ACC112 (cell line): ENCODE measurements around the gene FITM2.
"Not testable (repeated sequence)": the region's sequence is repeated elsewhere in the genome, so short reads cannot be mapped to it uniquely, and the experiment has no call there.

ENCODE experiments used
- H2AFZ ChIP-seq: fragments of 200-600 bp; sonication (generic); one replicate; pipeline ENCODE4 v1.6.0; 2017; ENCODE audit warnings: antibody characterized with exemption, low read length; ENCODE audit not compliant: unreplicated experiment
- H3K27ac ChIP-seq: fragments of 200-600 bp; sonication (generic); 2 replicates; pipeline ENCODE4 v1.5.1; 2014; ENCODE audit warnings: low read depth, mild to moderate bottlenecking, antibody characterized with exemption, low read length, moderate library complexity
- H3K27me3 ChIP-seq: fragments of 200-600 bp; sonication (generic); 2 replicates; pipeline ENCODE4 v1.6.1; 2014; ENCODE audit warnings: mild to moderate bottlenecking, antibody characterized with exemption, low read length, moderate library complexity, mixed read lengths; ENCODE audit not compliant: insufficient read depth
- H3K36me3 ChIP-seq: fragments of 200-600 bp; sonication (generic); 2 replicates; pipeline ENCODE4 v1.6.1; 2016; ENCODE audit warnings: mild to moderate bottlenecking, antibody characterized with exemption, low read length, moderate library complexity, mixed read lengths; ENCODE audit not compliant: insufficient read depth
- H3K4me1 ChIP-seq: fragments of 200-600 bp; sonication (generic); one replicate; pipeline ENCODE4 v1.6.1; 2016; ENCODE audit warnings: low read length, mixed read lengths; ENCODE audit not compliant: insufficient read depth, unreplicated experiment, control insufficient read depth
- H3K4me3 ChIP-seq: fragments of 200-600 bp; sonication (generic); 2 replicates; pipeline ENCODE4 v1.5.1; 2014; ENCODE audit warnings: mild to moderate bottlenecking, low read depth, low read length
- H3K79me2 ChIP-seq: fragments of 200-600 bp; sonication (generic); one replicate; pipeline ENCODE4 v1.6.0; 2016; ENCODE audit warnings: low read length; ENCODE audit not compliant: control insufficient read depth, unreplicated experiment, insufficient read depth

FITM2 gene

DNA sequence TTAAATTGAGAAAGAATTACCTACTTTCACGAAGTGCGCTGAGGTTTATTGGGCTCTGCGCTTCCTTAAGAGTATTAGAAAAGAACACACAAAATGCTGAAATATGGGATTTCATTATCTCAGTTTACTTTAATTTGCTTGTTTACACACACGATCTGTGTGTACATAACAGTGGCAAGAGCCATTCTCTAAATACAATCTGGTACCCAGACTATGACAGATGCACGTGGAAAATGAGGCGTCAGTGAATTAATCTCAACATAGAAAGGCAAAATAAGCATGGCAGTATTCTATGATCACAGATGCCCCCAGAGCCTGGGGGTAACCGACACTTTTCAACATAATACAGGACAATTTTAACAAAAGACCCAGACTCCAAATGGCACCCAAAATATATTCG, 8.3 kb downstream of the FITM2 start:
- Histone ChIP-seq H3K27ac (no peak overlapping the region), H3K4me3 (no peak overlapping the region)

DNA sequence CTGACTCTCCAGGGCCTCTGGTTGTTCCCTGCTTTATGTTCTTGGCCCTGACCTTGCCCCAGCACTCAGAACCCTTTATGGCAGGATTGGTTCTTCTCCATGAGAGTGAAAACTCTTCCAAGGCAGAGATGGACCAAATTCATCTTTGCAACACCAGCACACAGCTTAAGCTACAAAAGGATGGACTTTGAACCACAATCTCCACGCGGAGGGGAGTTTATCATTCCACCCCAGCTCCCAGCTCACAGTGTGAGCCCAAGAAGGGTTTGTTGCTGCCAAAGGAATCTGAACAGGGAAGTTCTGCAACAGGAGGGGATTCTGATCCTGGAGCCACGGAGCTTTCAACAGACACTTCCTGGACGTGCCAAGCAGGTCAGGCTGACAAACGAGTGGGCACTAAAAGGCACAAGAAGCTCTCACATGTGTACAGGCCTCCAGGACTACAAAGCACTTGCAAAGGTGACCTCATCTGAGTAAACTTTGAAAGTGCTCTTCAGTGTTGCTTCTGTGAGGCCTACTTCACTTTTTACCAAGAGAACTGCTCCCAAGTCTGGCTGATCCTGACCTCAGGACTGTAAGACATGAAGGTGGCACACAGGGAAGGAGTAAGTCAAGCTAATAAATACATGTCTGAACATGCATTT, 8.9 kb downstream of the FITM2 start:
- no peak overlapping the region for H3K27ac ChIP-seq
- H3K4me3 ChIP-seq: no peak overlapping the region
- H2AFZ ChIP-seq: no peak overlapping the region
- no peaks in the 10 kb centered on the region for H3K27me3 ChIP-seq
- no peaks in the 10 kb centered on the region for H3K79me2 ChIP-seq
- no peaks in the 10 kb centered on the region for H3K36me3 ChIP-seq
- H3K4me1 ChIP-seq: no peaks in the 10 kb centered on the region

More for the DNA sequence above, 8.3 kb downstream of the FITM2 start:
- no peaks in the 10 kb centered on the region for H3K36me3 ChIP-seq
- H3K79me2 ChIP-seq: no peaks in the 10 kb centered on the region
- no peaks in the 10 kb centered on the region for H3K4me1 ChIP-seq
- no peaks in the 10 kb centered on the region for H3K27me3 ChIP-seq
- H2AFZ ChIP-seq: no peak overlapping the region

DNA sequence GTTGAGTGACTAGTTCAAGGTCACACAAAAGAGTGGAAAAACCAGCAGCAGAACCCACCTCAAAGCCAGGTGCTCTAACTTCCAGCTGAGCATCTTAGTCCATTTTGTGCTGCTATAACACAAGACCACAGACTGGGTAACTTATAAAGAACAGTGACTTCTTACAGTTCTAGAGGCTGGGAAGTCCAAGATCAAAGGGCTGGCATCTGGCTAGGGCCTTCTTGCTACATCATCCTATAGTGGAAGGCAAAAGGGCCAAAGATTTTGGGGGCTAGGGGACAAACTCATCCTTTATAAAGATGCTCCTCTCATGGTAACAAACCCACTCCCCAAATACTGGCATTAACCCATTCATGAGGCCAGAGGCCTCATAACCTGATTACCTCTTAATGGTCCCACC, 9.7 kb downstream of the FITM2 start:
- Histone ChIP-seq H3K79me2 (no peaks in the 10 kb centered on the region), H3K4me3 (no peak overlapping the region), H3K27me3 (no peaks in the 10 kb centered on the region), H3K27ac (no peak overlapping the region), H2AFZ (no peak overlapping the region), H3K4me1 (no peaks in the 10 kb centered on the region), H3K36me3 (no peaks in the 10 kb centered on the region)

DNA sequence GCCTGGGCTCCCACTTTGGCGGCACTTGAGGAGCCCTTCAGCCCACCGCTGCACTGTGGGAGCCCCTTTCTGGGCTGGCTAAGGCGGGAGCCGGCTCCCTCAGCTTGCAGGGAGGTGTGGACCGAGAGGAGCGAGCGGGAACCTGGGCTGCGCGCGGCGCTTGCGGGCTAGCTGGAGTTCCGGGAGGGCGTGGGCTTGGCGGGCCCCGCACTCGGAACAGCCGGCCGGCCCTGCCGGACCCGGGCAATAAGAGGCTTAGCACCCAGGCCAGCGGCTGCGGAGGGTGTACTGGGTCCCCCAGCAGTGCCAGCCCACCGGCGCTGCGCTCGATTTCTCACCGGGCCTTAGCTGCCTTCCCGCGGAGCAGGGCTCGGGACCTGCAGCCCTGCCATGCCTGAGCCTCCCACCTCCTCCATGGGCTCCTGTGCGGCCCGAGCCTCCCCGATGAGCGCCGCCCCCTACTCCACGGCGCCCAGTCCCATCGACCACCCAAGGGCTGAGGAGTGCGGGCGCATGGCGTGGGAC, 11.9 kb downstream of the FITM2 start:
- not testable (repeated sequence) for H3K27ac ChIP-seq, H3K27me3 ChIP-seq, H3K4me1 ChIP-seq, H2AFZ ChIP-seq, H3K4me3 ChIP-seq, H3K79me2 ChIP-seq, H3K36me3 ChIP-seq

GRCh38 chr20:44297721-44298120, 13.3 kb downstream of the FITM2 start:
- Histone ChIP-seq H3K4me3 (no peak overlapping the region), H2AFZ (no peak overlapping the region), H3K4me1 (no peaks in the 10 kb centered on the region)

DNA sequence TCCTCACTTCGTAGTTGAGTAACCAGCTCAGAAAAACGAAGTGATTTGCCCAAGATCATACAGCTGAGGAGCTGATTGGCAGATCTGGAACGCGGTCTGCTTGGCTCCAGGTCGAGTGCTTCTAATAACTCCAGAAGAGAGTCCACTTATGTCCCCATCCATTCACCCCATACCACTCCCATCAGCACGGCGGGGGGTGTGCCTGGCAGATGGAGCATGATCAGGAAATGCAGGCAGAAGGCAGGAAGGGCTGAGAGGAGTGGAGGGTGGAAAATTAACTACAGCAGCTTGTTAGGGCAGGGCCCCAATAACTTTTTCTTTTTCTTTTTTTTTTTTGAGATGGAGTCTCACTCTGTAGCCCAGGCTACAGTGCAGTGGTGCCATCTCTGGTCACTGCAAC, 15.0 kb downstream of the FITM2 start:
- Histone ChIP-seq H3K4me1 (no peaks in the 10 kb centered on the region), H2AFZ (no peak overlapping the region), H3K27me3 (no peaks in the 10 kb centered on the region), H3K27ac (no peak overlapping the region), H3K4me3 (no peak overlapping the region), H3K79me2 (no peaks in the 10 kb centered on the region), H3K36me3 (no peaks in the 10 kb centered on the region)

More at GRCh38 chr20:44297721-44298120, 13.3 kb downstream of the FITM2 start:
- Histone ChIP-seq H3K79me2 (no peaks in the 10 kb centered on the region), H3K27me3 (no peaks in the 10 kb centered on the region), H3K36me3 (no peaks in the 10 kb centered on the region), H3K27ac (no peak overlapping the region)

DNA sequence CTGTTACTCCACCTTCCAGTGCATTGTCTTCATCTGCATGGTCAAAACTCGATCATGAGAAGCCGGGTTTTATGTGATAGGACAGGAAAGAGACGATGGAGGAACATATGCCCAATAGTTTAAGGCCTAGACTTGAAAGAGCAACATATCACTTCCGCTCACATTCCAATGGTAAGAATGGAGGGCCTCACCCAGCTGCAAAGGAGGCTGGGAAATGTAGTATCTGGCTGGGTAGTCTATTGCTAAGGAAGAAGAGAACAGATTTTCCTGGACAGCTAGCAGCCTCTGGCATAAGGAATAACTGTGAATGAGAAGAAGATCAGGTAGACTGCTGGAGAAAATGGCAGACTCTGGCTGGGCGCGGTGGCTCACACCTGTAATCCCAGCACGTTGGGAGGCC, 19.2 kb downstream of the FITM2 start:
- Histone ChIP-seq H3K4me3 (no peak overlapping the region), H3K27me3 (peaks cover 7% of the 10 kb centered on the region; the same call in 1 of the 2 replicates), H2AFZ (no peak overlapping the region), H3K36me3 (no peaks in the 10 kb centered on the region), H3K4me1 (no peaks in the 10 kb centered on the region), H3K27ac (no peak overlapping the region), H3K79me2 (no peaks in the 10 kb centered on the region)

GRCh38 chr20:44288252-44288651, 22.8 kb downstream of the FITM2 start:
- H3K4me1 ChIP-seq: no peaks in the 10 kb centered on the region
- no peak overlapping the region for H3K4me3 ChIP-seq
- H3K27me3 ChIP-seq: peaks cover 7% of the 10 kb centered on the region; the same call in 1 of the 2 replicates

DNA sequence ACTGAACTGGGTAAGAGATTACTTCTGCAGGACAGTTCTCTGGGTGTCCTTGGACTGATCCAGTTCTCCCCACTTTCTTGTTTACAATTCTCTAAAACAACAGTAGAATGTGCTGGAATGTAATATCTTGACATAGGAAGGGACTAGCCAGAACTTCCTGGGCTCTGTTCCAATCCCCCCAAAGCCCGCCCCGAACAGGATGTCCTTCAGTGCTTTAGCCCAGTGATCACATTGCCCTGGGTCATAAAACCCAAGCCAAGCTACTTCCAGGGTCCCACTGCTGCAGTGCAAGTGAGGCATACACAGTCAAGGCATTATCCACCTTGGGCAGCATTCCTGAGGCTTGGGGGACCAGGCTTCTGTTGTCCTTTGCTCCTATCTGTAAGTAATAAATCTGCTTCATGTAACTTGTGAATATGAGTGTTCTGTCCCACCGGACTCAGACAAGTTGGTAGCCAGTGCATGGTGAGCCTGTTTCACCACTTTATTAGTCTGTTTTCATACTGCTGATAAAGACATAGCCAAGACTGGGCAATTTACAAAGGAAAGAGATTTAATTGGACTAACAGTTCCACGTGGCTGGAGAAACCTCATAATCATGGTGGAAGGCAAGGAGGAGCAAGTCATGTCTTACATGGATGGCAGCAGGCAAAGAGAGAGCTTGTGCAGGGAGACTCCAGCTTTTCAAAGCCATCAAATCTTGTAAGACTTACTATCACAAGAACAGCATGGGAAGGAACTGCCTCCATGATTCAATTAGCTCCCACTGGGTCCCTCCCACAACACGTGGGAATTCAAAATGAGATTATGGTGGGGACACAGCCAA, 23.5 kb downstream of the FITM2 start:
- H3K27ac ChIP-seq: no peak overlapping the region
- no peak overlapping the region for H3K4me3 ChIP-seq
- H3K27me3 ChIP-seq: peaks cover 7% of the 10 kb centered on the region; the same call in 1 of the 2 replicates
- H3K36me3 ChIP-seq: no peaks in the 10 kb centered on the region
- H3K79me2 ChIP-seq: no peaks in the 10 kb centered on the region
- no peaks in the 10 kb centered on the region for H3K4me1 ChIP-seq
- no peak overlapping the region for H2AFZ ChIP-seq

More at GRCh38 chr20:44288252-44288651, 22.8 kb downstream of the FITM2 start:
- Histone ChIP-seq H3K36me3 (no peaks in the 10 kb centered on the region), H3K79me2 (no peaks in the 10 kb centered on the region), H2AFZ (no peak overlapping the region), H3K27ac (no peak overlapping the region)

DNA sequence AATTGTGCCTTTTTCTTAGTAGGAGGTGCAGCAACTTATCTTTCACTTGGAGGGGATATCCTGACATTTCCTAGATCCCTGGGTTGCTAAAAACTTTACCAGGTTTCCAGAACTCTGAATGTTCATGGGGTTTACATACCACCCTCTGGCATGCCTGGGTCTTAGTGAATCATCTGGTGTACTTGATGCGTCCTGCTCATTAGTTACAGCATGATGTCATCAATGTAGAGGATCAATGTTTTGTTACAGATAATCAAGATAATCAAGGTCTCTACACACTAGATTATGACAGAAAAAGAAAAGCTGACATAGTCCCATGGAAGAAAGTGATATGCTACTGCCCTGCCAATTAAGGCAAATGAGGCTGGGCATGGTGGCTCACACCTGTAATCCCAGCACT, 27.0 kb downstream of the FITM2 start:
- Histone ChIP-seq H3K79me2 (no peaks in the 10 kb centered on the region), H3K27me3 (peaks cover 7% of the 10 kb centered on the region; the same call in 1 of the 2 replicates), H3K4me1 (peaks cover 4% of the 10 kb centered on the region), H3K27ac (no peak overlapping the region), H3K4me3 (no peak overlapping the region), H3K36me3 (no peaks in the 10 kb centered on the region), H2AFZ (no peak overlapping the region)
